OCI-M2 (cell line): Measurements from ENCODE around the gene ANGEL1.
A peak's percentile ranks its signal among the peaks of the same experiment; 100 is the strongest.

ENCODE experiments used
- DNase-seq: peaks from one replicate; lab custom pipeline; 2025; ENCODE audit not compliant: unreplicated experiment; lab: John Stamatoyannopoulos, UW

Gene ANGEL1

GRCh38 chr14:76767681-76768656 lies 44.7 kb downstream of the ANGEL1 start:
- peak; percentile 93 for DNase-seq

GRCh38 chr14:76765461-76765931 lies 47.2 kb downstream of the ANGEL1 start:
- DNase-seq, result no peak

- no peak for DNase-seq
These were observed 49.3 kb downstream of the ANGEL1 start for GRCh38 chr14:76763096-76764041.

- no peak for DNase-seq
These were observed 50.1 kb downstream of the ANGEL1 start for GRCh38 chr14:76762411-76763095.

- no peak for DNase-seq
These were observed 50.7 kb downstream of the ANGEL1 start for GRCh38 chr14:76761960-76762410.

- DNase-seq, result no peak
These were observed 51.3 kb downstream of the ANGEL1 start, which contains the start of gene VASH1 for GRCh38 chr14:76761136-76761959. Gene VASH1, plus strand, starts transcription at chr14:76761468. Its CDS starts 1,354 bp downstream, at chr14:76762822.

GRCh38 chr14:76760331-76761135 lies 52.1 kb downstream of the ANGEL1 start:
- DNase-seq, result no peak

- no peak for DNase-seq
These were observed 53.1 kb downstream of the ANGEL1 start for GRCh38 chr14:76759589-76759988.

- DNase-seq, result no peak
These were observed 56.3 kb downstream of the ANGEL1 start for GRCh38 chr14:76756371-76756750.

GRCh38 chr14:76755610-76756370 lies 56.9 kb downstream of the ANGEL1 start:
- DNase-seq, result no peak

GRCh38 chr14:76754586-76754985 lies 58.1 kb downstream of the ANGEL1 start:
- DNase-seq, result no peak

GRCh38 chr14:76753541-76754198 lies 59.0 kb downstream of the ANGEL1 start:
- DNase-seq, result no peak

GRCh38 chr14:76752744-76753143 lies 59.9 kb downstream of the ANGEL1 start:
- DNase-seq, result no peak

- no peak for DNase-seq
These were observed 69.7 kb downstream of the ANGEL1 start for GRCh38 chr14:76742966-76743365.

GRCh38 chr14:76742185-76742584 lies 70.5 kb downstream of the ANGEL1 start:
- DNase-seq, result no peak

- no peak for DNase-seq
These were observed 71.6 kb downstream of the ANGEL1 start for GRCh38 chr14:76741074-76741473.
